ENCODE data around the gene UNC119.

Gene UNC119

DNA sequence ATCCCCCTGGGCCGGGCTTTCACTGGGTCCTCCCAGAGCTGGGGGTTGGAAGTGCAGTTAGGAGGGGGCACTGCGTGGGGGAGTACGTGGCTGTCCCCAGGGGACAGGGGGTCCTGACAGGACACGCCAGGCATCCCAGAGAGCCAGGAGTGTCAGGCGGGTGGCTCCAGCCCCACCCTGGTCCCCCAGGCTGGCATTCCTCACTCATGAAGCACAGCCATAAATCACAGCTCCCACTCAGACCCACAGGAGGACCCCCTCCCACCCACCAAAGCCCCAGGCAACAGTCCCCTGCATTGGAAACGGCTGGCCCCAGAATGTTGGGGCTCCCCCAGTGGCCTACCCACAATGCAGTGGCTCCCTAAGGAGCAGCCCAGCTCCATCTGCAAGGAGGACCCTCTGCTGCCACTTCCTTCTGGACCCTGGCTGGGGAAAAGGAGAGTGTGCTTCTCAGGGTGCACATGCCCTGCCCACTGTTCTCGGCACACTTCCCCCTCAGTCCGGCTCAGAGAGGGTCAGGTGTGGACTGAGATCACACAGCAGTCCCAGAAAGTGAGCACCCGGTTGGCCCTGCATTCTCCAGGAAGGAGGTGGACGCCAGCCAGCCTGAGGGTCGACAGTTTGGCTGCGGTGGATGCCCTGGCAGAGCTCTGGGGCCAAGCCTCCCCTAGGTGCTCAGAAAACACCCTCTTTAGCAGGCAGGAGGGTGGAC lies 53.6 kb downstream of the UNC119 start:
- DNase-seq (ENCODE audit: low spot score) = no peak

DNA sequence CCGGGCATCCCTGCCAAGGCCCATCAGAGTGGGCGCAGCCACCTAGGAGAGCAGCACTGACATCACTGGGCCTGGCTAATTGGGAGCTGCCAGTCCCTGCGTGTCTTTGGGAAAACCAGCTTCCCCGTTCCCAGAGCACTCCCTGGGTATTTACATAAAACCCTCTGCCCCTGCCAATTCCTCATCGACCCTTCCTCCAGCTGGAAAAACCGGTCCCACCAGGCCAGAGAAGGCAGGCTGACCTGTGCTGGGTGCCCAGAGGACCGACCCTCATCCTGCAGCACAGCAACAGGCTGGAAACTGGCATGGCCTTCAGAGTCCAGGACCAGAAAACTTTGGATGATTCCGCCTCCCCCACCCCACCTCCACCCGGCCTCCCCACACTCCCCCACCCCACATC lies 54.5 kb downstream of the UNC119 start:
- no peak for DNase-seq (ENCODE audit: low spot score)

Measured in SW480 (cell line).